Measurements from ENCODE around the gene PLA2G6. TPM values are rescaled to one million over a fixed set of nuclear protein-coding genes. Genes with fewer than 3 reads are reported as not detected.

Gene PLA2G6
- total RNA-seq, 1 donor from 2014 or later, result 41.6 TPM

GRCh38 chr22:38221908-38222796, 40.5 kb upstream of the PLA2G6 start:
- H3K9me3 Mint-ChIP-seq (ENCODE audit: unreplicated experiment), result no peaks in the 10 kb centered on the region
- peaks cover 13% of the 10 kb centered on the region for H3K36me3 Mint-ChIP-seq (ENCODE audit: unreplicated experiment)
- no peak overlapping the region for H3K4me3 Mint-ChIP-seq (ENCODE audit: unreplicated experiment)
- no peaks in the 10 kb centered on the region for H3K27me3 Mint-ChIP-seq (ENCODE audit: unreplicated experiment)
- DNase-seq (ENCODE audit: extremely low spot score, unreplicated experiment), result no peak
- H3K4me1 Mint-ChIP-seq (ENCODE audit: unreplicated experiment), result peaks cover 46% of the 10 kb centered on the region
- TF ChIP-seq, protein P1, sequence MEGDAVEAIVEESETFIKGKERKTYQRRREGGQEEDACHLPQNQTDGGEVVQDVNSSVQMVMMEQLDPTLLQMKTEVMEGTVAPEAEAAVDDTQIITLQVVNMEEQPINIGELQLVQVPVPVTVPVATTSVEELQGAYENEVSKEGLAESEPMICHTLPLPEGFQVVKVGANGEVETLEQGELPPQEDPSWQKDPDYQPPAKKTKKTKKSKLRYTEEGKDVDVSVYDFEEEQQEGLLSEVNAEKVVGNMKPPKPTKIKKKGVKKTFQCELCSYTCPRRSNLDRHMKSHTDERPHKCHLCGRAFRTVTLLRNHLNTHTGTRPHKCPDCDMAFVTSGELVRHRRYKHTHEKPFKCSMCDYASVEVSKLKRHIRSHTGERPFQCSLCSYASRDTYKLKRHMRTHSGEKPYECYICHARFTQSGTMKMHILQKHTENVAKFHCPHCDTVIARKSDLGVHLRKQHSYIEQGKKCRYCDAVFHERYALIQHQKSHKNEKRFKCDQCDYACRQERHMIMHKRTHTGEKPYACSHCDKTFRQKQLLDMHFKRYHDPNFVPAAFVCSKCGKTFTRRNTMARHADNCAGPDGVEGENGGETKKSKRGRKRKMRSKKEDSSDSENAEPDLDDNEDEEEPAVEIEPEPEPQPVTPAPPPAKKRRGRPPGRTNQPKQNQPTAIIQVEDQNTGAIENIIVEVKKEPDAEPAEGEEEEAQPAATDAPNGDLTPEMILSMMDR (IDR thresholded peaks at IDR 0.05), result no peak
- no peak overlapping the region for H3K27ac Mint-ChIP-seq (ENCODE audit: unreplicated experiment)

DNA sequence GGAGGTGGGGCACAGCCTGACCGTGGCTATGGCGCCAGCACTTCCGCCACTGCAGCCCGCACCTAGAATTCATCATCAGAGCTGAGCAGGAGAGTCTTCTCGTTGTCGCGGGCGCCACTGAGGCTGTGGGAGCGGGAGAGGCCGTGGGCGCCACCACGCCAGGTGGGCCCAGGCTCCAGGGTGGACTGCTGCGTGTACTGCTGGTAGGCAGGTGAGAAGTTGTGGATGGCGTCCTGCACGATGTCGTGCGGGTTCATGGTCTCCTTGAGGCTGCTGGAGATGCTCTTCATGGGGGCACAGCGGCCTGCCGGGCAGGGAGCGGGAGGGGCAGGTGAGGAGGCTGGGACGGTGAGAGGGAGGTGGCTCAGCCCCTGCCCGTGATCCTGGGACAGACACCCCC, 39.8 kb upstream of the PLA2G6 start:
- Mint-ChIP-seq H3K27ac (ENCODE audit: unreplicated experiment) (peak overlapping the region; percentile 12), H3K27me3 (ENCODE audit: unreplicated experiment) (no peaks in the 10 kb centered on the region), H3K36me3 (ENCODE audit: unreplicated experiment) (peaks cover 16% of the 10 kb centered on the region), H3K4me1 (ENCODE audit: unreplicated experiment) (peaks cover 48% of the 10 kb centered on the region), H3K9me3 (ENCODE audit: unreplicated experiment) (no peaks in the 10 kb centered on the region), H3K4me3 (ENCODE audit: unreplicated experiment) (no peak overlapping the region)
- no peak for DNase-seq (ENCODE audit: extremely low spot score, unreplicated experiment)
- TF ChIP-seq, protein P1 (IDR thresholded peaks at IDR 0.05), result no peak

DNA sequence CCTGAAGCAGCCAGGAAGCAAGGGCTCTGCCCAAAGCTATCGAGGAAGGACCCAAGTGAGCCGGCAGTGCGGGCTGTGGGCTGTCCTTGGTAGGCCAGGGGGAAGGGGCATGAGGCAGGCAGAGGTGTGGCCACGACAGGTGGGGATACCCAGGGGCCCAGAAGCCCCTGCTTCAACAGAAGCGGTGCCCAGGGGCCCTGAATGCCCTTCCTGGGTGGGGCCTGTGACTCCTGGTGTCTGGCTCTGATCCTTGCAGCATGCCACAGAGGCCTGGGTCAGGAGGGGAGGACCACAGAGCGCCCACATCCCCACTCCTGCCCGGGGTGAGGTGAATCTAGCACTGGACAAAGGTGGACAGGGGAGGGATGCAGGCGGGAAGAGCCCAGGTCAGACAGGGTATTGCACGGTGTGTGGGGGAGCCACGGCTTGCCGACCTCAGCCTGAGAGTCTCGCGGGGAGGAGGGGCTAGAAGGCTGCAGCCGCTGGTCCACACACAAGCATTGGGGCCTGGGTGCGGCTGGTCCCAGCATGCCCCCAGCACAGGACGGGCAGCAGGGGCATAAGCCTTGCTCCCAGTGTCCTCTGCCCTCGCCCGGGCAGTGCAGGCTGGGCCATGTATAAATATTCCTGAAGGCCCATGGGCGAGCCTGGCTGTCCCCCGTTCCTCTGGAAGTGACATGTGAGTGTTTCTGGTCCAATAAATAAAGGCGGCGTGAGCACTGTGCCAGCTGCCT, 39.2 kb upstream of the PLA2G6 start:
- Mint-ChIP-seq H3K36me3 (ENCODE audit: unreplicated experiment) (peaks cover 17% of the 10 kb centered on the region), H3K4me3 (ENCODE audit: unreplicated experiment) (no peak overlapping the region), H3K4me1 (ENCODE audit: unreplicated experiment) (peaks cover 50% of the 10 kb centered on the region), H3K9me3 (ENCODE audit: unreplicated experiment) (no peaks in the 10 kb centered on the region), H3K27me3 (ENCODE audit: unreplicated experiment) (no peaks in the 10 kb centered on the region), H3K27ac (ENCODE audit: unreplicated experiment) (peak overlapping the region; percentile 92)
- no peak for DNase-seq (ENCODE audit: extremely low spot score, unreplicated experiment)
- TF ChIP-seq, protein P1 (IDR thresholded peaks at IDR 0.05), result no peak

GRCh38 chr22:38220163-38220562, 38.5 kb upstream of the PLA2G6 start:
- H3K27ac Mint-ChIP-seq (ENCODE audit: unreplicated experiment), result peak overlapping the region; percentile 92
- H3K4me3 Mint-ChIP-seq (ENCODE audit: unreplicated experiment), result no peak overlapping the region
- H3K36me3 Mint-ChIP-seq (ENCODE audit: unreplicated experiment), result peaks cover 15% of the 10 kb centered on the region
- H3K27me3 Mint-ChIP-seq (ENCODE audit: unreplicated experiment), result no peaks in the 10 kb centered on the region
- H3K9me3 Mint-ChIP-seq (ENCODE audit: unreplicated experiment), result no peaks in the 10 kb centered on the region
- H3K4me1 Mint-ChIP-seq (ENCODE audit: unreplicated experiment), result peaks cover 52% of the 10 kb centered on the region
- no peak for DNase-seq (ENCODE audit: extremely low spot score, unreplicated experiment)
- TF ChIP-seq, protein P1 (IDR thresholded peaks at IDR 0.05), result no peak

- peaks cover 13% of the 10 kb centered on the region for H3K36me3 Mint-ChIP-seq (ENCODE audit: unreplicated experiment)
- H3K27me3 Mint-ChIP-seq (ENCODE audit: unreplicated experiment), result no peaks in the 10 kb centered on the region
- no peak overlapping the region for H3K4me3 Mint-ChIP-seq (ENCODE audit: unreplicated experiment)
- TF ChIP-seq, protein P1 (IDR thresholded peaks at IDR 0.05), result no peak
- H3K4me1 Mint-ChIP-seq (ENCODE audit: unreplicated experiment), result peaks cover 57% of the 10 kb centered on the region
- no peaks in the 10 kb centered on the region for H3K9me3 Mint-ChIP-seq (ENCODE audit: unreplicated experiment)
- peak overlapping the region; percentile 92 for H3K27ac Mint-ChIP-seq (ENCODE audit: unreplicated experiment)
- DNase-seq (ENCODE audit: extremely low spot score, unreplicated experiment), result no peak
Measured at GRCh38 chr22:38219632-38220031, 38.0 kb upstream of the PLA2G6 start.

Measured in osteocyte (in vitro differentiated cells).